Omental fat pad (tissue), 4 donors: ENCODE results near the gene FES. TPM values are rescaled to one million over a fixed set of nuclear protein-coding genes. Genes with fewer than 3 reads are reported as not detected.

ENCODE experiments used
- ATAC-seq: fragments of 150-250 bp; one replicate; pipeline ENCODE4 v1.9.1; 2016; ENCODE audit warnings: mild to moderate bottlenecking, moderate library complexity; ENCODE audit not compliant: low FRiP score
- DNase-seq: peaks from one replicate; pipeline ENCODE4 v3.0.0-alpha.2; 2019; ENCODE audit warnings: low spot score
- total RNA-seq, 4 donors: library from RNA; depleted of rRNA; stranded (reverse); fragments of >200 nt; gene quantifications; one replicate each; pipeline ENCODE4 v1.1.0, GENCODE V29; 2016
- TF ChIP-seq, protein P1 (sequence below), 3 donors: fragments of 450-650 bp; IDR thresholded peaks; one replicate each; pipeline ENCODE4 v1.5.1; 2016 to 2017; ENCODE audit warnings: antibody characterized with exemption in 3 of 3, mild to moderate bottlenecking in 3 of 3, moderate library complexity in 2 of 3

The FES gene
- total RNA-seq, 4 donors from 2014 or later: 57.0 to 146 (median 77.2) TPM

DNA sequence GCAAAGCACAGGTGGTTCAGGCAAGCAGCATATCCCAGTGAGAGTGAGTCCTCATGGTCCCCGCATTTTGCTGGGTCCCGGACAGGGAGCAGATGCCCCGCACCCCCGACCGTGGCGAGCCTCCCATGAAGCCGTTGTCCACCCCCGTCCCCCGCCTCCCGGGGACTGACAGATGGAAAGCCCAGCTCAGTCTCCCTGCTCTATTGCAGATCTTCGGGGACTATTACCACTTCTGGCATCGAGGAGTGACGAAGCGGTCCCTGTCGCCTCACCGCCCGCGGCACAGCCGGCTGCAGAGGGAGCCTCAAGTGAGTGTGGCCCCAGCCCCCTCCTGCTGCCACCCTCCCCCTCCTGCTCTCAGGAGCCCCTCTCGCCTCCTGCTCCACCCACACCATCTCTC is 8.3 kb upstream of the FES start:
- no peak for ATAC-seq
- TF ChIP-seq, protein P1, sequence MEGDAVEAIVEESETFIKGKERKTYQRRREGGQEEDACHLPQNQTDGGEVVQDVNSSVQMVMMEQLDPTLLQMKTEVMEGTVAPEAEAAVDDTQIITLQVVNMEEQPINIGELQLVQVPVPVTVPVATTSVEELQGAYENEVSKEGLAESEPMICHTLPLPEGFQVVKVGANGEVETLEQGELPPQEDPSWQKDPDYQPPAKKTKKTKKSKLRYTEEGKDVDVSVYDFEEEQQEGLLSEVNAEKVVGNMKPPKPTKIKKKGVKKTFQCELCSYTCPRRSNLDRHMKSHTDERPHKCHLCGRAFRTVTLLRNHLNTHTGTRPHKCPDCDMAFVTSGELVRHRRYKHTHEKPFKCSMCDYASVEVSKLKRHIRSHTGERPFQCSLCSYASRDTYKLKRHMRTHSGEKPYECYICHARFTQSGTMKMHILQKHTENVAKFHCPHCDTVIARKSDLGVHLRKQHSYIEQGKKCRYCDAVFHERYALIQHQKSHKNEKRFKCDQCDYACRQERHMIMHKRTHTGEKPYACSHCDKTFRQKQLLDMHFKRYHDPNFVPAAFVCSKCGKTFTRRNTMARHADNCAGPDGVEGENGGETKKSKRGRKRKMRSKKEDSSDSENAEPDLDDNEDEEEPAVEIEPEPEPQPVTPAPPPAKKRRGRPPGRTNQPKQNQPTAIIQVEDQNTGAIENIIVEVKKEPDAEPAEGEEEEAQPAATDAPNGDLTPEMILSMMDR (IDR thresholded peaks at IDR 0.05): no peak
- DNase-seq: no peak

DNA sequence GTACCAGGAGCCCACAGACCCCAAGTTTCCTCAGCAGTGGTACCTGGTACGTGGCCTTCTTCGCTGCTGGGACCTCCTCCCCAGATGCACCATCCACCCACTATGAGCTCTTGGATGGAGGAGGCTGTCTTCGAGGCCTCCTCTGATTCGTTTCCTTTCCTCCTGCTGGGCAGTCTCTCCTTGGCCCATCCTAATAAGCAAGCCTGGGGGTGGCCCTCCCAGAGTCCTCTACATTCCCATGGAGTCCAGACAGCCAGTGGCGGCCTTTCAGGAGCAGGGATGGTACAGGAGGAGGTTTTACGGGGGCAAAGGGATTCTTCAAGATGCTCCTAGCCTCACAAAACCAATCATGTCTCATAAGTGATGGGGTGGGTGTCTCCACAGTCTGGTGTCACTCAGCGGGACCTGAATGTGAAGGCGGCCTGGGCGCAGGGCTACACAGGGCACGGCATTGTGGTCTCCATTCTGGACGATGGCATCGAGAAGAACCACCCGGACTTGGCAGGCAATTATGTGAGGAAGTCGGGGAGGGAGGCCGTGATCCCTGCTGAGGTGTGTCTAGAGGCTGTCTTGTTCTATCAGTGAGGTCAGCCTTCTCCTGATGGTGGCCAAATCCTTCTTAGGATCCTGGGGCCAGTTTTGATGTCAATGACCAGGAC is 7.7 kb upstream of the FES start:
- ATAC-seq: no peak
- TF ChIP-seq, protein P1 (IDR thresholded peaks at IDR 0.05): no peak
- DNase-seq: no peak

DNA sequence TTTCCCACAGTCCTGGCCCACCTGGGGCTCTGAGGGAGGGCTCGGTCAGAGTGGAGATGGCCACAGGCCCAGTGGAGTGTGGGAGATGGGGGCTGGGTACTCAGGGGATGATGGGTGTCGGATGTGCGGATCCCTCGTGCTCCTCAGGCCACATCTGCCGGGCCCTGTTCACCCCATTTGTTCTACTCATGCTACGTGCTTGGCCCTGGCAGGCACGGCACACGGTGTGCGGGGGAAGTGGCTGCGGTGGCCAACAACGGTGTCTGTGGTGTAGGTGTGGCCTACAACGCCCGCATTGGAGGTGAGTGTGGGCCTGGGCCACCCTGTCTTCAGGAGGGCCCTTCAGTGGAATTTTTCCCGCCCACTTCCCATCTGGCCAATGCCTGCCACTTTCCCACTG is 7.0 kb upstream of the FES start:
- DNase-seq (no peak), ATAC-seq (no peak)
- TF ChIP-seq, protein P1 (IDR thresholded peaks at IDR 0.05): no peak

DNA sequence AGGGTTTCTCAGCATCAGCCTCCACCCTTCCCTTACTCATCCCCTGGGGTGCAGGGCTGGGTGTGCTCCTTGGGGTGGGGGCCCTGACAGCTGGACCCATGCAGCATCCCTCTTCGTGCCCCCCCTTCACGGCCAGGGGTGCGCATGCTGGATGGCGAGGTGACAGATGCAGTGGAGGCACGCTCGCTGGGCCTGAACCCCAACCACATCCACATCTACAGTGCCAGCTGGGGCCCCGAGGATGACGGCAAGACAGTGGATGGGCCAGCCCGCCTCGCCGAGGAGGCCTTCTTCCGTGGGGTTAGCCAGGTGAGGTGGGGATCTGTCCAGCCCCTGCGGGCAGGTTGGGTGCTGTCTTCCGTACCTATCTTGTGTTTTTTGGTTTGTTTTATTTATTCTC is 6.3 kb upstream of the FES start:
- no peak for DNase-seq

DNA sequence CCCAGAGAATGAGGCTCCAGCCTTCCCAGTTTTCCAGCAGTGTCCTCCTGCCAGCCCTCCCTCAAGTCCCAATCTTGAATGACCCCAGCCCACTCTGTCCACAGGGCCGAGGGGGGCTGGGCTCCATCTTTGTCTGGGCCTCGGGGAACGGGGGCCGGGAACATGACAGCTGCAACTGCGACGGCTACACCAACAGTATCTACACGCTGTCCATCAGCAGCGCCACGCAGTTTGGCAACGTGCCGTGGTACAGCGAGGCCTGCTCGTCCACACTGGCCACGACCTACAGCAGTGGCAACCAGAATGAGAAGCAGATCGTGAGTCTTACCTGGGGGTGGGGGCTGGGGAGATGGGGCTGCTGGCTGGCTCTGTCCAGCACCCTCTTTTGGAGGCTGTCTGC is 5.6 kb upstream of the FES start:
- DNase-seq (no peak), ATAC-seq (no peak)
- TF ChIP-seq, protein P1 (IDR thresholded peaks at IDR 0.05): no peak

More for the DNA sequence above, 6.3 kb upstream of the FES start:
- TF ChIP-seq, protein P1 (IDR thresholded peaks at IDR 0.05): no peak
- no peak for ATAC-seq

DNA sequence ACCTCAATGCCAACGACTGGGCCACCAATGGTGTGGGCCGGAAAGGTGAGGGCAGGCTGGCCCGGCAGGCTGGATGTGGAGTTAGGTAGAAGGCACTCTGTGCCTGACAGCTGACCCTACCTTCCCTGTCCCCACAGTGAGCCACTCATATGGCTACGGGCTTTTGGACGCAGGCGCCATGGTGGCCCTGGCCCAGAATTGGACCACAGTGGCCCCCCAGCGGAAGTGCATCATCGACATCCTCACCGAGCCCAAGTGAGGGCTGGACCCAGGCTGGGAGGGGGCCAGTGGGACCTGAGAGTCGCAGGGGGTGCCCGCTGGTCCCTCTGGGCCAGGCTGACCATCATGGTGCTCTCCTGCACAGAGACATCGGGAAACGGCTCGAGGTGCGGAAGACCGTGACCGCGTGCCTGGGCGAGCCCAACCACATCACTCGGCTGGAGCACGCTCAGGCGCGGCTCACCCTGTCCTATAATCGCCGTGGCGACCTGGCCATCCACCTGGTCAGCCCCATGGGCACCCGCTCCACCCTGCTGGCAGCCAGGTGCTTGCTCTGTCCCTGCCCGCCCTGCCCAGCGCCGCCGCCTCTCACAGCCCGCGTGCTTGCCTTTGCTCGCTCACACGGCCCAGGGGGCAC is 4.5 kb upstream of the FES start:
- DNase-seq: no peak
- TF ChIP-seq, protein P1 (IDR thresholded peaks at IDR 0.05): no peak
- ATAC-seq: no peak
